Activated CD4-positive, CD25-positive, alpha-beta regulatory T cell treated with anti-CD3 and anti-CD28 coated beads, Interleukin-2, amount 50 U/mL, for 16 hours (primary cell): Measurements from ENCODE around the gene NADK.
"Not testable (repeated sequence)": the region's sequence is repeated elsewhere in the genome, so short reads cannot be mapped to it uniquely, and the experiment has no call there.

ENCODE experiments used
- DNase-seq: peaks from one replicate; pipeline ENCODE4 v3.0.0-alpha.2; 2020; ENCODE audit warnings: low read depth, low spot score

NADK gene

DNA sequence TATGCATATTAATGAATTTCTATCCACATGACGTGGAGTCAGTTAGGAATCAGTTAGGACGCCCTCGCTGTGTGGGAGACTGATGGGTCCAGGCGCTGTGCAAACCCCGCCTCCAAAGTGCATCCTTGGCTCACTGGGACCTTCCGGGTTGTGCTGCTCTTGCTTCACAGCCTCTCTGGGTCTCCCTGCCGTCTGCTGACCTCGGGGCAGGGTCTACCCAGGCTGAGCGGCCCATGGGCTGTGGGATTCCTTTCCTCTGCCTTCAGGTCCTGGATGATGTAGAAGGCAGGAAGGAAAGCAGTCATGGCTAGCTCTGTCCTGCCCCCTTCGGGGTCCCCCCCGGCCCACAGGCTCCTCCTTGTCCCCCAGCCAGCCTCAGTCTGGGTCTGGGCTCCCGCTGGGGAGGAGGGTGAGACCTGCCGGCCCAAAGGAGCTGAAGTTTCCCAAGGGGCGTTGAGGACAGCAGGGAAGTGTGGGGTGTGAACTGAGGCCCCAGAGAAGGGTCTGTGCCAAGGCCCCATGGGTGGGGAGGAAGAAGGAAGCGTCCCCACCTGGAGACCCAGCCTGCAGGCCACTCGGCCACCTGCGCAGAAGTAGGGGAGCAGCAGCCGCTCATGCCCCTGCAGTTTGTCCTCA, 29.5 kb downstream of the NADK start:
- no peak for DNase-seq

DNA sequence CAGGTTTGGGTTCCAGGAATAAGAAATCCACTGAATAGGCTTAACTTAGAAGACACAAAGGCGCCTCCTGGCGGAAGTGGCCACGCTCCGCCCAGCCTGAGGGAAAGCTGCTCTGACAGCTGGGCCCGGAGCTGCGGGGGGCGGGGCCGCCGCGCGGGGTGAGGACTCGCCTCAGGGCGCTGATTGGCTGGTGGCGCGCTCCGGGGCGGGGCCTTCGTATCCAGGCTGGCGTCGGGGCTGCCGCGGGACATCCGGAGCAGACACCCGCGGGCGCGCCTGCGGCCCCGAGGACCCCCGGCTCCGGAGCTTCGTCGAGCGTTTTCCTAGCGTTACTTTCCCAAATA, 31.7 kb downstream of the NADK start:
- not testable (repeated sequence) for DNase-seq

DNA sequence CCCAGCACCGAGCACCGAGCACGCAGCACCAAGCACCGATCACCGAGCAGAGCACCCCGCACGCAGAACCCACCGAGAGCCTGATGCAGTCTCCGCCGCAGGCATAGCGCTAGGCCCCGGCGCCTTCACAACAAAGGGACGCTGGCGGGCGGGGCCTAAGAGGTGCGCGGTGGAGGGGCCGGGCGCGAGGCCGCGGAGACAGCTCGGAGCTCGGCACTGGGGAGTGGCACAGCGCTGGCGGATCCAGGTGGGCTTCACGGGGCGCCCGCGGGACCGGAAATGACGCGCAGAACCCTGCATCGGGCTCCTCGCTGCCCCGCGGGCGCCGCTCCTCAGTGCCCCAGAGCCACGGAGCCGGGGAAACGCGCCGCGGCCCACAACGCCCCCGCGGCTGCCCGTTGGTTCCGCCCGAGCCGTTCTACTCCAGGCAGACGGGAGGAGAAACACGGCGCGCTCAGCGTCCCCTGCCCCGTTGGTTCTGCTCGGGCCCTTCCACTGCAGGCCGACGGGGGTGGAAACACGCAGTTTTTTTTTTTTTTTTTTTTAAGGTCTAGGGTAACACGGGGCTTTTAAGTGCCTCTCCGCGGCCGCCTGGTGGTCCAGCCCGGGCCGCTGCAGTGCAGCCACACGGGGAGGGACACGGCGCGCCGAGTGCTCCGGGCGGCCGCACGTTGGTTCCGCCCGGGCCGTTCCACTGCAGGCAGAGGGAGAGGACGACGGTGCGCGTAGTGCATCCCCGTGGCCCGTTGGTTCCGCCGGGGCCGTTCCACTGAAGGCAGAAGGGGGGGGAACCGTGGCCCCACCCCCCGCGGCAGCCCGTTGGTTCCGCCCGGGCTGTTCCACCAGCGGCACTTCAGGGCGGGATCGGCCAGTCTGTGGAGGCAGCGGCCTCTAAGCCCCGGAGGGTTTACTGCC, 32.4 kb downstream of the NADK start:
- DNase-seq, result peak; percentile 83

DNA sequence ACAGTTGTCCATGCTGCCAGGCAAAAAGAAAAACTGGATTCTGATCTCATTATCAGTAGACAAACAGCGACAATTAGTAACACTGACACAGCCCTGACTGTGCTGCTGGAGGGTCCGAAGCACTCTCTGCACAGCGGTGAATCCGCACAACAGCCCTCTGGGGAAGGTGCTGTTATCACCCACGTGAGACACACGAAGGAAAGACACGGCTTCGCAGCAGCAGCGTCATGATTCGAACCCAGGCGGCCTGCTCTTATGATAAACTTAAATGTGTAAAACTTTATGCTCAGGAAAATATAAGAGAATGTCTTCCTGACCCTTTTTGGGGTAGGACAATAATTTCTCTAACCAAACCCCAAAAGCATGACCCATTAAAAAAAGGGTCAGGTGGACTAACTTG, 35.7 kb downstream of the NADK start:
- DNase-seq, result not testable (repeated sequence)

DNA sequence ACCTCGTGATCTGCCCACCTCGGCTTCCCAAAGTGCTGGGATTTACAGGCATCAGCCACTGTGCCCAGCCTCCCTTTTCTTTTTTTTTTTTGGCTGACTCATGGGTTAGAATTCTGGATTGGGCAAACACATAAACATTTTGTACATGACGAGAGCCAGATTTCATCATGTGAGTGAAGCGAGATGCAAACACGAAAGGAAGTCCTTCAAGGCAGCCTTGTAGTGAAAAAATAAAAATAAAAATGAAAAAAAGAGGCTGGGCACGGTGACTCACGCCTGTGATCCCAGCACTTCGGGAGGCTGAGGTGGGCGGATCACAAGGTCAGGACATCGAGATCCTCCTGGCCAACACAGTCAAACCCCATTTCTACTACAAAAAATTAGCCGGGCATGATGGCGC, 37.3 kb downstream of the NADK start:
- DNase-seq, result not testable (repeated sequence)

DNA sequence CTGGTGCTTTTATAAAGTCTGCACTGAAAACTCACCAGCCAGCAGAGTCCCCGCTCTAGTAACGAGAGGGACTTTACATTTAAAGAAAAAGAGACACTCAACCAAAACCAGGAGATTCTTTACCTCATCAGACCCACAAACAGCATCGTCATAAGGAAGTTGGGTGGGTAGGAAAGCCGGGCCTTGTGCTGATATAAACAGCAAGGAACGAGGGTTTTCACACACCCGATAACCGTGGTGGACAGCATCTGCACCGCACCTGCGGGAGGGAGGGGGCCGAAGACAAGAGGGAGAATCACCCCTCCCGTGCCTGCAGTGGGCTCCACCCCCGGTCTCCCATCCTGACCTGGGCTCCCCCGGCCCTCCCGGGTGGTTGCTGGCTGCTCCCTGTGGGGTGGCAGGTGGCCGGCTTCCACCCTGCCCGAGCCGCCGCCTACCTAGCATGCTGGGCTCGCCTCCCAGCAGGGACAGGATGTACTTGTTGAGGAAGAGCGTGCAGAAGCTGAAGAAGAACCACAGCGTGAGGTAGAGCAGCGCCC, 39.4 kb downstream of the NADK start:
- DNase-seq, result not testable (repeated sequence)

DNA sequence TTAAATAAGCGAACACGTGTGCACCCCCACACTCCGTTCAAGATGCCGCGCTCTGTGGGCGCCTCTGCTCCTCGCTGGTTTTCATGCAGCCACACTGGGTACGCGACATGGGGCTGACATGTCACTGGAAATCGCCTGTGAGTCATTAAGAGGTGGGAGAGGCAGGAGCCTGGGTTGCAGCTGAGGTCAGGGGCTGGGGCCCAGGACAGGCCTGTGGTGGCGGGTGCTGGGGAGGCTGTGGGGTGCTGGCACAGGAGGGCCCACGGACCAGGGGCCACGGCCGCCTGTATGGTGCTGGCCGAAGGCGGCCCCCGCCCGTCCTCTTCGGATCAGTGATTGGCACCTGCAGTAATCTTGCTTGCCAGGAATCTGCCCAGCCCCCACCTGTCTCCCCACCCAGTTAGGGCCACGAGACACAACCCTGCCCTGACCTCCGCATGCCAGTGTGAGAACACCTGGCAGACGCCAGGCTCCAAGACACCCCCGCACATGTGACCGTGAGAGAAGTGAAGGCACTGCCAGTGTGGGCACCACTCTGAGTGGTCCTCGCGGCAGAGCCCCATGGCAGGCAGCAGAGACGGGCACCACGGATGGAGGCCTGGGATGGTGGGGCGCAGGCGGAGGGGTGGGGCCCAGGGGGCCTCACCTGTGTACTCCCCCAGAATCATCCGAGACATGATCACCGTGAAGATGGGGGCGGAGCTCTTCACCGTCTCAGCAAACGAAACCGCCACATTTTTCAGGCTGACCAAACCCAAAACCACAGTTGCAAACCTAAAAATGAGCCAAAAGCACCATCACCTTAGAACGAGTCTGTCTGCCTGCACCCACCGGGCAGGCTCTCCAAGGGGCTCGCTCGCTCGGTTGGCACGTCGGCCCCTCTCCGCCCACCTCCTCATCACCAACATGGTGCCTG, 40.3 kb downstream of the NADK start:
- not testable (repeated sequence) for DNase-seq

DNA sequence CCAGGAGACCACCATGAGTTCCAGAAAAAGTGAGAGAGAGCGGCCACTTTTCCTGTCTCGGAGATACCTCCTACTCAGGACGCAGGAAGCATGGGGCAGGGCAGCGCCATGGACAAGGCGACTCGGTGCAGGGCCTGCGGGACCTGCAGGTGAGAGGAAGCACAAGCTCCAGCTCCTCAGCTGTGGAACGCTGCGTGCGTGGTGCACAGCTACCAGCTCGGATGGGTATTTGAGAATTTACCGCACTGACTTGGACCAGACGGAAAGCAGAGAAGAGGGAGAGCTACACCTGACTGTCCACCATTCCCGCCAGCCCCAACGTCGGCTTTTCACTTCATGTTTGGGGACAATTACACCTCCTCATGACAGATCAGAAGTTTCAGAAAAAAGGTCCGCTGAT, 45.9 kb downstream of the NADK start:
- no peak for DNase-seq

DNA sequence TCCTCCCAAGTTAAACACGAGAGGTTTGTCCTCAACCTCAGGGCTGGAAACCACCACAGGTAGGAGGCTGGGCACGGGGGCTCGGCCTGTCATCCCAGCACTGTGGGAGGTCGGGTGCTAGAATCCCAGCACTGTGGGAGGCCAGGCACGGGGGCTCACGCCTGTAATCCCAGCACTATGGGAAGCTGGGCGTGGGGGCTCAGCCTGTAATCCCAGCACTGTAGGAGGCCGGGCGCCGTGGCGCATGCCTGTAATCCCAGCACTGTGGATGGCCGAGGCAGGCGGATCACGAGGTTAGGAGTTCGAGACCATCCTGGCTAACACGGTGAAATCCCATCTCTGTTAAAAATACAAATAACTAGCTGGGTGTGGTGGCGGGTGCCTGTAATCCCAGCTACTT, 47.4 kb downstream of the NADK start:
- DNase-seq, result no peak

DNA sequence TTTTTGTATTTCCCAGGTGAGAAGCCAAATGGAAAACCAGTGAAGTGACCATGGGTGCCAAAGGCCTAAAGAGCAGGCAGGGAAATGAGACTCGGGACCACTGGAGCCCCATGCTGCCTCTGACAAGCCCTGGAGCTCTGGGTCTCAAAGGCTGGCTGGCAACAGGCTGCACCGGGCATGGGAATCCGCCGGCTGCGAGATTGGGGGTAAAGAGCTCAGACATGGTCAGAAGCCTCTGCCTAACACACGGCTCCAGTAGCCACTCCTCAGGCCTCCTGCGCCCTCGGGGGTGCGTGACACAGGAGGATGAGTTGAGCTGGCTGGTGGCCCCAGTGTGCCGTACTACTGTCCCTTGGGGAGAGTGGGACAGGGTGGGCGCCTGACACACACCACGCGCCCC, 48.0 kb downstream of the NADK start:
- not testable (repeated sequence) for DNase-seq

DNA sequence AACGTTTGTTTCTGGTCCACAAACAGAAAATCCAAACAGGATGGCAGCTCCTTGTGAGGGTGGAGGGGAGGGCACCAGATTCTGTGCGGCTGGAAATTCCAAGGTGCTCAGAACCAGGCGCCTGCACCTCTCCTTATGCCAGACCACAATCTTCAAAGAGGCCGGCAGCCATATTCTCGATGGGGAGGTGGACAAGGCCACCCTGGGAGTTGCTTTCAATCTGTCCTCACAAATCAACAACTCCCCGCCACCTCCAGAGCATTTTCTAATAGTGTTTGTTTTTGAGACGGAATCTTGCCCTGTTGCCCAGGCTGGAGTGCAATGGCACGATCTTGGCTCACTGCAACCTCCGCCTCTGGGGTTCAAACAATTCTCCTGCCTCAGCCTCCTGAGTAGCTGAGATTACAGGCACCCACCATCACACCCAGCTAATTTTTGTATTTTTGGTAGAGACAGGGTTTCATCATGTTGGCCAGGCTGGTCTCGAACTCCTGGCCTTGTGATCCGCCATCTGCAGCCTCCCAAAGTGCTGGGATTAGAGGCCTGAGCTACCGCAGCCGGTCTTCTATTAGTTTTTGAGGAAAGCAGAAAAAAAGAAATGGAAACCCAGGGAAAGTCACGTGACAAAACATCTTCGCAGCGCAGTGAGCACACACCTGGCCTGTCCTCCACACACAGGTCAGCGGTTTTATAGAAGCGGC, 49.0 kb downstream of the NADK start:
- not testable (repeated sequence) for DNase-seq

DNA sequence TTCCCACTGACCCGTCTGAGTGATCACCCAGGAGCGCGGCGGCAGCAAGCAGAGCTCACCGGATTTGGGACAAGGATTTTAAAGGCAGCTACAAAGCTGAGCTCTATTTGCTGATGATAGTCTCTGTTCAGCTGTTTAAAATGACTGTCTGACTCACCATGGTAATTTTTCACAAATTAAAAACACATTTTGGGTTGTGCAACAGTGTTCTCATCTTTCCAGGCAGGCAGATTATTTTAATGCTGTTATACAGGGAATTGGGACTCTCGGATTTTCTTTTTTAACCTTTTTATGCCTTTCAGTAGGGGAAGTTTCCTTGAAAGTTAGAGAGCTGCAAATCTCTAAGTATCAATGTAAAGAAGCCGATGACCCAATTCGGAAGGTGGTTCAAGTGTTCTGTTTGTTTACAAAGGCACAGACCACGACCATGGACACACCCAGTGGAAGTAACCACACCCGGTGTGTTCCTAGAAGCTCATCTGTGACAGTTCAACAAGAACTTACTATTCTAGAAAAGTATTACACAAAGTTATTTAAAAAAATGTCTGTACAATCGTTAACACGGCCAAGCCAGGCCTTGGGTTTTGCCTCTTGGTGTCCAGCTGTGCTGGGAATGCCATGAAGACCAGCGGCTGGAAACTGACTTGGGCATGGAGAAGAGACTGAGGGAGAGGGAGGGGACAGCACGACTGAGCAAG, 49.8 kb downstream of the NADK start:
- not testable (repeated sequence) for DNase-seq

DNA sequence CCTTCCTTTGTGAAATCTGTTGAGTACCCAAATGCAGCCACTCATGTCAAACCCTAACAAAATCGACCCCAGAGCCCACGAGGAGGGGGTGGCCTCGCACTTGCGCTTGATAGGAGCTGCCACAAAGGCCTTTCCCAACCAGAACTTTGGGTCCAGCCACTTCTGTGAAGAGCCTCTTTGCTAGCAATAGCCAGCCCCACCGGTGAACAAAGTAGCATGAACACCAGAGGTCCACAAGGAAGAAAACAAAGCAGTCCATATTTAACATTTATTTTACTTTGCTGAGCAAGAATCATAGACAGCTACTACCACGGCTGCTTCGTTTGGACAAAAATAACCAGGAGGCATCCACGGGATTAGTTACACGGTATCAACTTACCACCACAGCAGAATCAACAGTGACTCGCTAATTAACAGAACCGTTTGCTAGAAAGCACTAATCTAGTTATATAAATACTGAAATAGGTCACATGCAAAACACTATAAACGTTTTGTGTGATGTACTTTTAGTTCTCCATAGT, 51.1 kb downstream of the NADK start:
- DNase-seq, result not testable (repeated sequence)

DNA sequence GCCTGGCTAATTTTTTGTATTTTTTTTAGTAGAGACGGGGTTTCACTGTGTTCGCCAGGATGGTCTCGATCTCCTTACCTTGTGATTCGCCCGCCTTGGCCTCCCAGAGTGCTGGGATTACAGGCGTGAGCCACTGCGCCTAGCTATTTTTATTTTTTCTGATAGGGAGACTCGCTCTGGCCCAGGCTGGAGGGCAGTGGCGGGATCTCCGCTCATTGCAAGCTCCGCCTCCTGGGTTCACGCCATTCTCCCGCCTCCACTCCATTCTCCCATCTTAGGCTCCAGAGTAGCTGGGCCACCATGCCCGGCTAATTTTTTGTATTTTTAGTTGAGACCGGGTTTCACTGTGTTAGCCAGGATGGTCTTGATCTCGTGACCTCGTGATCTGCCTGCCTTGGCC, 52.2 kb downstream of the NADK start:
- DNase-seq, result not testable (repeated sequence)

DNA sequence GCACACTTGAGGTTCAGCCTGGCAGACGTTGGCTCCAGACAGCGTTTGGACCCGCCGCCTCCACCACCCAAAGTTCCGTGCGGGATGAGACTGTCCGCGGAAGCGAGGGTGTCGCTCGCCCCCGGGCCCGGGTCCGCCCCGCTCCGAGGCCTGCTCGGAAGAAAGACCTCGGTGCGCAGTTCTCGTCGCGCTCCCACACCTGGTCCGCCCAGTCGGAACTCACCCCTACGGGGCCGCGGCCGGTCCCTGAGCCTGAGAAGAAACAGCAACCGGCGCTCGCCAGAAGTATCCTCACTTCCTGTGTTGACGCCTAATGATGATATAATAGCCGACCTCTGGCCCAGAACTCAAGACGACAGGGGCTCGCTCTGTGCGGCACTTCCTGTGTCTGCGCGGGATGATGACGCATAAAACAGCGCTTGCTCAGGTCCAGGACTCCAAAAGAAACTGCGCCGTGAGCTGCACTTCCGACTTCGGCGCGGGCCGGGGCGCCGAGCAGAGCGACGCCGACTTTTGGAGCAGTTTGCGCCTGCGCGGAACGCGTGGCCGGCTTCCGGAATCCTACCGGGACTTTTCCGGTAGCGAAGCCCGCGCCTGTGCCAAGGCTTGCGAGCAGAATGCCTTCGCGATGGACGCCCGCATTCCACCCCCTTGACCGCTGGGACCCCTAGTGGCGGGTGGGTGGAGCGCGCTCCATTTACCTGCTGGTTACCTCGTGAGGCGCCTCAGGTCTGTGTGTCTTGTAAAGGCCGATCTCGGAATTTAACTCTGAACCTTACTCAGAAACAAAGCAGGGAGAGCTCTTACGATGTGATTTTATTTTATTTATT, 54.0 kb downstream of the NADK start, which contains the start of gene CDK11A:
Gene CDK11A, minus strand, starts transcription at position 323 of the 830 bp plus-strand sequence. CDS start 1,539 bp downstream, outside the sequence.
- DNase-seq, result peak; percentile 99

DNA sequence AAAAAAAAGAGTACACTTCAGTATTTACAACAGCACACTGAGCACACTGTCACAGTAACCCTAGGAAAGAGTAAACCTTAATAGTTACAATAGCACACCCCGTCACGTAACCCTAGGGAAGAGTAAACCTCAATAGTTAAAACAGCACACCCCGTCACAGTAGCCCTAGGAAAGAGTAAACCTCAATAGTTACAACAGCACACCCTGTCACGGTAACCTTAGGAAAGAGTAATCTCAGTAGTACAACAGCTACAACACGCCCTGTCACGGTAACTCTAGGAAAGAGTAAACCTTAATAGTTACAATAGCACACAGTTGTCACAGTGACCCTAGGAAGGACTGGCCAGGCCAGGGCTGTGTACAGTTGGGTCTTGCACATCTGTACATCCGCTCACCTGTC, 57.1 kb downstream of the NADK start:
- DNase-seq, result no peak

DNA sequence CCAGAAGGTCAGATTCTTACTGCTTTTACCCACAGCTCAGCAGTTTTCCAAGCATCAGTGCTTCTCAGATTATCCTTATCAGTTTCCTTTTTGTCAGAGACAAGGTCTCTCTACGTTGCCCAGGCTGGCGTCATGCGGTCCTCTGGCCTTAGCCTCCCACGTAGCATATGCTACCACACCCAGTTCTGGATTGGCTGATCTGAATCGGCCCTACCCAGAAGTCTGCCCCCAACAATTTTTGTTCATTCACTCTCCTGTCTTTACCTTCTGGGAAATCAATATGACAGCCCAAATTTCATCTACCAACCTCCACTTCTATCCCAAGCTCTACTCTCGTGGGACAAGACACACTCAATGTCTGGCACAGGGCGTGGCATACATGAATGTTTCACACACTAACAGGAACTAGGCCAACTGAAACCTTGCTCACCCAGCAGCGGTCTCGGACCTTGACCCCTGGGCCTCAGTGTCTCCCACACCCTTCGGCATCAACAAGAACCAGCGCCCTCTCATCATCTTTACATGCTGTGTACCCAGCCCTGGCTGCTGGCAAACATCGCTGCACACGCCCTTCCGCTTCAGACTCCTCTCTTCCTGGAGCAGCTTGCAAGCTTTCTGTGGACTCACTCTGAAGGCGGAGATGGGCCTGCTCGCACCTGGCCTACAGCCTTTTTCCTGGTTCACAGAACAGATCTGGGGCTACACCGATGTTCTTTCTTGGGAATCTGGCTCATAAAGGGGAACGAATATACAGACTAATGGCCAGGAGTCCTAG, 63.0 kb downstream of the NADK start:
- not testable (repeated sequence) for DNase-seq

DNA sequence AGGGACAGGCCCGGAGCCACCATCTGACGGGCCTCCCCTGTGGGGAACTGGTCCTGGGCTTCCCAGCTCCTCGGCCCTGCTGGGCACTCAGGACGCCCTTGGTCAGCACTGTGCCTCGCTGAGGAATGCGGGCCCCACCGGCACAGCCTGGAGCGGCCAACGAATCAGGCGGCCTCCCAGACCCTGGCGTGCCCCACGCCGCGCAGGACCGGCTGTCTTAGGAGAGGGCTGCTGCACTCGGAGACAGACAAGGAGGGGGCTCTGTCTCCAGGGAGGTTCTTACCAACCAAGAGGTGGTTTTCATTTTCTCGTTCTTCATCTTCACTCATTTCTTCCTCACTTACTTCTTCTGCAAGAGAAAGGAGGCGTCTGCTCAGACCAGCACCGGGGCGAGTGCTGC, 70.4 kb downstream of the NADK start:
- DNase-seq, result not testable (repeated sequence)
